ENCODE data around the gene SHC1. TPM values are rescaled to one million over a fixed set of nuclear protein-coding genes. Genes with fewer than 3 reads are reported as not detected.
A peak's percentile ranks its signal among the peaks of the same experiment; 100 is the strongest.

SHC1 gene
- polyA plus RNA-seq, 1 of the 3 experiments (the other 2 are of a cell fraction): 338 TPM

DNA sequence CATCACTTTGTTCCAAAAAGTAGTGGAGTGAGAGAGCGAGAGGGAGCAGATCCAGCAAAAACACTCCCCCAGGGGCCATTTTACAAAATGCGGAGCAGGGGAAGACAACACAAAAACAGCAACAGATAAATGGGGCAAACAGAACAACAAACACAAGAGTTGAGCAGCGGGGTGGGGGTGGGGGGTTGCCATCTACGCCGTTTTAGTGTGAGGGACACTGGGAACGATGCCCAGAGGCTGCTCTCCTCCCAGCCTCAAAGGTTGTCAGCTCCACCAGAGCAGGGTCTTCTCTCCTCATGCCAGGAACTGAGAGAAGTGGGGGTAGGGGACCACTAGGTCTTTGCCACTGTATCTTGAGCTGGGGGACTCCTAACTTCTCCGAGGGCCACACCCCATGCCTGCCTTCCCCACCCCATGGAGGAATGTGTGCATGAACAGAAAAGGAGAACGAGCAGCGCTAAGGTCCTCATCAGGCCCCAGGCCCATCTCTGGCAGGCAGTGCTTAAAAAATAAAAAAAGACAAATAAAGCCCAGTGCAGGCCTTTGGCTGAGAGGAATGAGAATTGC lies 13.4 kb downstream of the SHC1 start:
- CTCF ChIA-PET: interaction anchor here (0.8 to 37.5 kb wide), 6 partner anchors 18 to 402 kb away, joined by 3 to 640 read pairs (median 7); partner anchors contain the start of genes LENEP and ZBTB7B
- H3K9ac ChIP-seq: no peak overlapping the region
- TF ChIP-seq CHD2 (IDR thresholded peaks at IDR 0.05; ENCODE audit: low read length, partially characterized antibody) (no peak), FOXM1 (IDR thresholded peaks at IDR 0.05; ENCODE audit: low read depth) (no peak), JUND (IDR thresholded peaks at IDR 0.05) (no peak), TCF12 (IDR thresholded peaks at IDR 0.05) (no peak), NRF1 (IDR thresholded peaks at IDR 0.05; ENCODE audit: low read depth, low read length) (no peak), MEF2A (IDR thresholded peaks at IDR 0.05; ENCODE audit: borderline replicate concordance, low read depth) (no peak), RXRA (IDR thresholded peaks at IDR 0.05; ENCODE audit: borderline replicate concordance, low read depth) (no peak), SIN3A (IDR thresholded peaks at IDR 0.05; ENCODE audit: borderline replicate concordance, low read depth, low read length) (no peak), TEAD4 (IDR thresholded peaks at IDR 0.05; ENCODE audit: borderline replicate concordance, insufficient read depth) (no peak), FOXJ3 (CRISPR knock-in tag; IDR thresholded peaks at IDR 0.05) (no peak), POLR2AphosphoS5 (IDR thresholded peaks at IDR 0.05; ENCODE audit: low read depth, low read length) (no peak), NFIC (IDR thresholded peaks at IDR 0.05; ENCODE audit: borderline replicate concordance) (no peak)
- TF ChIP-seq, protein P1, sequence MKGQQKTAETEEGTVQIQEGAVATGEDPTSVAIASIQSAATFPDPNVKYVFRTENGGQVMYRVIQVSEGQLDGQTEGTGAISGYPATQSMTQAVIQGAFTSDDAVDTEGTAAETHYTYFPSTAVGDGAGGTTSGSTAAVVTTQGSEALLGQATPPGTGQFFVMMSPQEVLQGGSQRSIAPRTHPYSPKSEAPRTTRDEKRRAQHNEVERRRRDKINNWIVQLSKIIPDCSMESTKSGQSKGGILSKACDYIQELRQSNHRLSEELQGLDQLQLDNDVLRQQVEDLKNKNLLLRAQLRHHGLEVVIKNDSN (IDR thresholded peaks at IDR 0.05; ENCODE audit: borderline replicate concordance, low read depth): no peak
- TF ChIP-seq, protein P2, sequence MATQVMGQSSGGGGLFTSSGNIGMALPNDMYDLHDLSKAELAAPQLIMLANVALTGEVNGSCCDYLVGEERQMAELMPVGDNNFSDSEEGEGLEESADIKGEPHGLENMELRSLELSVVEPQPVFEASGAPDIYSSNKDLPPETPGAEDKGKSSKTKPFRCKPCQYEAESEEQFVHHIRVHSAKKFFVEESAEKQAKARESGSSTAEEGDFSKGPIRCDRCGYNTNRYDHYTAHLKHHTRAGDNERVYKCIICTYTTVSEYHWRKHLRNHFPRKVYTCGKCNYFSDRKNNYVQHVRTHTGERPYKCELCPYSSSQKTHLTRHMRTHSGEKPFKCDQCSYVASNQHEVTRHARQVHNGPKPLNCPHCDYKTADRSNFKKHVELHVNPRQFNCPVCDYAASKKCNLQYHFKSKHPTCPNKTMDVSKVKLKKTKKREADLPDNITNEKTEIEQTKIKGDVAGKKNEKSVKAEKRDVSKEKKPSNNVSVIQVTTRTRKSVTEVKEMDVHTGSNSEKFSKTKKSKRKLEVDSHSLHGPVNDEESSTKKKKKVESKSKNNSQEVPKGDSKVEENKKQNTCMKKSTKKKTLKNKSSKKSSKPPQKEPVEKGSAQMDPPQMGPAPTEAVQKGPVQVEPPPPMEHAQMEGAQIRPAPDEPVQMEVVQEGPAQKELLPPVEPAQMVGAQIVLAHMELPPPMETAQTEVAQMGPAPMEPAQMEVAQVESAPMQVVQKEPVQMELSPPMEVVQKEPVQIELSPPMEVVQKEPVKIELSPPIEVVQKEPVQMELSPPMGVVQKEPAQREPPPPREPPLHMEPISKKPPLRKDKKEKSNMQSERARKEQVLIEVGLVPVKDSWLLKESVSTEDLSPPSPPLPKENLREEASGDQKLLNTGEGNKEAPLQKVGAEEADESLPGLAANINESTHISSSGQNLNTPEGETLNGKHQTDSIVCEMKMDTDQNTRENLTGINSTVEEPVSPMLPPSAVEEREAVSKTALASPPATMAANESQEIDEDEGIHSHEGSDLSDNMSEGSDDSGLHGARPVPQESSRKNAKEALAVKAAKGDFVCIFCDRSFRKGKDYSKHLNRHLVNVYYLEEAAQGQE (IDR thresholded peaks at IDR 0.05; ENCODE audit: low read depth, low read length): no peak
- TF ChIP-seq, protein P3, sequence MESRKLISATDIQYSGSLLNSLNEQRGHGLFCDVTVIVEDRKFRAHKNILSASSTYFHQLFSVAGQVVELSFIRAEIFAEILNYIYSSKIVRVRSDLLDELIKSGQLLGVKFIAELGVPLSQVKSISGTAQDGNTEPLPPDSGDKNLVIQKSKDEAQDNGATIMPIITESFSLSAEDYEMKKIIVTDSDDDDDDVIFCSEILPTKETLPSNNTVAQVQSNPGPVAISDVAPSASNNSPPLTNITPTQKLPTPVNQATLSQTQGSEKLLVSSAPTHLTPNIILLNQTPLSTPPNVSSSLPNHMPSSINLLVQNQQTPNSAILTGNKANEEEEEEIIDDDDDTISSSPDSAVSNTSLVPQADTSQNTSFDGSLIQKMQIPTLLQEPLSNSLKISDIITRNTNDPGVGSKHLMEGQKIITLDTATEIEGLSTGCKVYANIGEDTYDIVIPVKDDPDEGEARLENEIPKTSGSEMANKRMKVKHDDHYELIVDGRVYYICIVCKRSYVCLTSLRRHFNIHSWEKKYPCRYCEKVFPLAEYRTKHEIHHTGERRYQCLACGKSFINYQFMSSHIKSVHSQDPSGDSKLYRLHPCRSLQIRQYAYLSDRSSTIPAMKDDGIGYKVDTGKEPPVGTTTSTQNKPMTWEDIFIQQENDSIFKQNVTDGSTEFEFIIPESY (IDR thresholded peaks at IDR 0.05; ENCODE audit: borderline replicate concordance, low read depth): no peak
- H3F3A ChIP-seq (replicated peaks; ENCODE audit: insufficient read depth): peaks cover 15% of the 10 kb centered on the region
- no peaks in the 10 kb centered on the region for H3K9me2 ChIP-seq
- no peak for DNase-seq
- peaks cover 22% of the 10 kb centered on the region for H3K79me2 ChIP-seq (ENCODE audit: insufficient read depth)
- peaks cover 0 to 21% of the 10 kb centered on the region in 2 experiments for H3K36me3 ChIP-seq (replicated peaks in 1 of 2; ENCODE audit: control insufficient read depth in 1 of 2, insufficient read depth in 2 of 2, low read length in 1 of 2)
- H3K4me1 ChIP-seq (ENCODE audit: control insufficient read depth in 1 of 2, insufficient read depth in 2 of 2, low read depth in 1 of 2, low read length in 1 of 2): peaks cover 0 to 51% of the 10 kb centered on the region in 2 experiments; a peak in 3 of 4 replicates
- no peaks in the 10 kb centered on the region for H4K20me1 ChIP-seq (ENCODE audit: insufficient read depth)
- H2AFZ ChIP-seq (ENCODE audit: low read depth): no peak overlapping the region
- no peaks in the 10 kb centered on the region for H3K27me3 ChIP-seq (ENCODE audit: insufficient read depth)
- POLR2A ChIA-PET: interaction anchor here (0.7 to 3.0 kb wide), 2 partner anchors 13 to 46 kb away, joined by 3 to 16 read pairs; partner anchors contain the start of gene SHC1
- WGBS (ENCODE audit: low lambda C conversion rate): 77% methylated on average over 9 of the region's 9 CpGs
- no peaks in the 10 kb centered on the region for H3K9me3 ChIP-seq
- H3K4me3 ChIP-seq (ENCODE audit: low read depth in 2 of 2, low read length in 1 of 2): no peak overlapping the region
- H3K4me2 ChIP-seq: peak overlapping the region; percentile 87
- H3K27ac ChIP-seq (ENCODE audit: low read depth in 2 of 2, low read length in 1 of 2): peak overlapping the region in 1 of 2 experiments; percentile 91; a peak in 1 of 4 replicates

Measured in SK-N-SH (cell line).